SIG-M5 treated with dmso at 0.1 percent for 504 hours (cell line): ENCODE results near the gene EFNA1.
A peak's percentile ranks its signal among the peaks of the same experiment; 100 is the strongest.

Experiments
- DNase-seq: peaks from one replicate; lab custom pipeline; 2025; ENCODE audit not compliant: unreplicated experiment; lab: John Stamatoyannopoulos, UW

Gene EFNA1

DNA sequence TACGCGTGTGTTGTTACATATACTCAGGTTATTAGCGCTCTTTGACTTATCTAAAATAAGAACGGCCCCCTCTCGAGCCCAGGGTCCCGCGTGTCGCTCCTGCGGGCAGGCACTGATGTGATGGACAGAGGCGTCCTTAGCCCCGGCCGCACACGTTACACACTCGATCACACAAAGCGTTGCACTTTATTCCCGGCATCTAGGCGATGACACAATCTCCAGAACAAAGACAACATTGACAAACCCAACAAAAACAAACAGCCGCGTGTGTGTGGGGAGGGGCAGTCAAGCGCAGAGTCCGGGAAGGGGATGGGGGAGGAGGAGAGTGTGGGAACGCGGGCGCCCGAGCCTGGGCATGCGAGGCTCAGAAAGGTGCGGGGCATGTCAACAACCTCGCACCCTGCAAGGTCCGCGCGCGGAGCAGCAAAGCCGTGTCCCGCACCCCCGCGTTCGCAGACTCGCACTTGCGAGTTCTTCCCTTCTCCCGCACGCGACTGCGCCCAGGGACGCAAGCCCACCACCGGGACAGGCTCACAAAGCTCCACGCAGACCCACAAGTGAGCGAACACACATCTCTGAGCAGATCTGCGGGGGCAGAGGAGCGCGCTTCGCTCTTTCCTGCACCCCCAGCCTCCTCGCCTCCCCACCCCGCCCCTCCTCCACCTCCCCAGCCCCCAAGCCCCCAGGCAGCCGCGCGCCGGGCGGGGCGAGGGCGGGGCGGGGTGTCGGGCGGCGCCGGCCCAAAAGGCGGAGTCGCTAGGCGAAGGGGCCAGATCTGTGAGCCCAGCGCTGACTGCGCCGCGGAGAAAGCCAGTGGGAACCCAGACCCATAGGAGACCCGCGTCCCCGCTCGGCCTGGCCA lies at the start of gene EFNA1:
EFNA1 (plus strand) TSS at position 772 of the 862 bp plus-strand sequence. CDS start 102 bp downstream, outside the sequence.
- DNase-seq = peak; percentile 41

- DNase-seq = no peak
These were observed 49.0 kb upstream of the EFNA1 start, which contains the start of gene EFNA3 for GRCh38 chr1:155078469-155079209. EFNA3 (plus strand) TSS chr1:155078837; CDS start chr1:155078942, 105 bp downstream.

DNA sequence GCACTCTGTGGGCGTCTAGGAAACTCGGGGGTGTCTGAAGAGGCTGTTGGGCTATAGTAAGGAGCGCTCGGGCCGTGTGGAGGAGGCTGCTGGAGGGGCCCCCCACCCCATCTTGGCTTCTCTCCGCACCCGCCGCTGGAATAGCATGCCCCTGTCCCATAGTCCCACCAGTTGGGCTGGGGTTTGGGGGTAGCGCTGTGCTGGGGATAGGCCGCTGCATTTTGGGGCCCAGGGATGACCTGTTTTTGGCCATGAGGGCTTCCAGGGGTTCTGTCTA lies 48.5 kb upstream of the EFNA1 start:
- DNase-seq = no peak

DNA sequence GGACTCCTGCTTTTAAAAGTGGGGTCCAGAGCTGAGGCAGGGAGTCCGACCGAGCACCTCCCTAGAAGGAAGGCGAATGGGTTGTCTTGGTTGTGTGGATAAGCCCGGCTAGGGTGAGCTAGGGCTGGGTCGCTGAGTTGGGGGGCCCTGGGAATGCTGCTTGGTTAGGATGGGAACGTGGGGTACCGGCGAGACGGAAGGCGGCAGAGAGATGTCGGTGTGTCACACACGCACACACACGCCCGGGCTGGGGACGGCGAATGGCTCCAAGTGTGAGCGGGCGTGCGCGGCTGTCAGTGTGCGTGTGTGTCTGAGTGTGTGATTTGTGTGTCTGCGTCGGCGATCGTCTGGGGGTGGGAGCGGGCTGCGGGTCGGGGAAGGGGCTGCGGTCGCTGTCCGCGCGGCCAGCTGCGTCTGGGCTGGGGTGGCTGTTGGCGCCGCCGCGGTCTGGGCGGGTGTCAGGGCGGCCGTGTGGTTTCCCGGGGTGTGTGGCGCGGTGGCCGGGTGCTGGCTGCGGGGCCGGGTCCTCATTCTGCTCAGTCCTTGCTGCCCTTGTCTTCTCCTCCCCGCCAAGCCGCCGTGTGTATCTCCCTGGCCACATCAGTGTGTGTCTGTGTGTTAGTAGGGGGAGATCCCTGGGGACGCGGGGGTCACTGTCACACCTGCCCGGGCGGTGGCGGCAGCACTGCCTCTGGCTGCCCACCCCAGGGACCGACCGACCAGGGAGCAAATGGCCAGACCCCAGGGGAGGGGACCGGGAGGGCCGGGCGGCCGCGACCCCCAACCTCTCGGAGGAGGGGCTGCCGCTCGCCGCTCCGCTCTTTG lies 48.0 kb upstream of the EFNA1 start:
- DNase-seq = peak; percentile 26

DNA sequence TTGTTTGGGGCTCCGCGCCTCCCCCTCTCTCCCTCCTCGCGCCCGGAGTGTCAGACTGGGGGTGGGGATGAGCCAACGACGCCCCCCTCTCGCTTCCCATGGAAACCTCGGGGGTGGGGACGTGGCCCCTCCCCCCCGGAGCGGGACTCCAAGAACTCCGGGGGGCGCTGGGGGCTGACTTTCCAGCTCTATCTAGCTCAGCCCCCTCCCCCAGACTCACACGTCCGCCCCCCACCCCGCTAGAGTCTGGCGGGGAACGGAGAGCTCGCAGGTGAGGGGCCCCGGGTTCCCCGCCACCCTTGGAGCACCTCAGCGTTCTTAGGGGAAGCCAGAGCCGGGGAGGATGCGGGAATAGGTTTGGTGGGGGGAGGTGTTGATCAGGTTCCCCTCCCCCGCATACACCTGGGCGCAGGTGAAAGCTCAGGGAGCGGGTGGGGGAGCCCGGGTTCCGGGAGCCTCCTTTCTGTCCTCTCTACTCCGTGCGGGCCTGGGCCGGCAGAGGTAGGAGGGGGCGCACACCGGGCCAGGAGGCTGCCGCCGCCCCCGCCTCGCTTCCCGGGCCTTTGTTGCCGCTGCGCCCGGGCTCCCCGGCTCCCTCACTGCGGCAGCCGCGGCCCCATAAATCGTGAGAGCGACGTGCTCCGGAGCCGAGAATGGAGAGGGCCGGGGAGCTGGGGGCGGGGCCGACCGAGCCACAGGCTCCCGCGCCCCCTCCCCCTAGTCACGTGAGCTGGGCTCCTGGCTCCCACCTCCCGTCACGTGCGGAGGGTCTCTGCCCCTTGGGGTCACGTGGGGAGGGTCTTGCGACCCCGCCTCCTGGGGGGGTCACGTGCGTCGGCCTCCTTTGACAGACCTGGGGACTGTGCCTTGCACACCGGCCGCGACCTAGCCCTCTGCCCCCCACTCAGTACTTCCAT lies 47.1 kb upstream of the EFNA1 start:
- no peak for DNase-seq

GRCh38 chr1:155081472-155082300 lies 46.0 kb upstream of the EFNA1 start:
- peak; percentile 65 for DNase-seq

- no peak for DNase-seq
These were observed 45.2 kb upstream of the EFNA1 start for GRCh38 chr1:155082301-155083051.

DNA sequence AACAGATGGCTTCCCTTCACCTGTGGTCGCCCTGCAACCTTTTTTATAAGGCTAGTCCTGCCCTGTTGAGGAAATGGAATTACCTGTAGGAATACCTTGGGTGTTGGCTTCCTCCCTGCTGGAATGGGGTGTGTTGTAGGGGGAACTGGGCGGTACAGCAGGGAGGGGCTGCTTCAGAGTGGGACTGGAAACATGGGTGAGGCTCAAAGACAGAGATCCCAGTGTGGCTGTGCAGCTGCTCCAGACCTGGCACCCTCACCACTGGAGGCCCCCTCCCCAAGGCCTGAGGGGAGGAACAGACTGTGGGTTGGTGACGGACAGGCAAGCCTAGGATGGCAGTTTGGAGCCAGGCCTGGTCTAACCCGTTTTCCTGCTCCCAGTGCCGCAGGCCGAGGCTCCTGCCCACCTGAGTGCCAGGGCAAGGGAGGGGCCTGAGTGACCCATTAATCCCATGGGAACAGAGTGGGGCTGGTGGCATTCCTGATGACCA lies 44.6 kb upstream of the EFNA1 start:
- DNase-seq = no peak

DNA sequence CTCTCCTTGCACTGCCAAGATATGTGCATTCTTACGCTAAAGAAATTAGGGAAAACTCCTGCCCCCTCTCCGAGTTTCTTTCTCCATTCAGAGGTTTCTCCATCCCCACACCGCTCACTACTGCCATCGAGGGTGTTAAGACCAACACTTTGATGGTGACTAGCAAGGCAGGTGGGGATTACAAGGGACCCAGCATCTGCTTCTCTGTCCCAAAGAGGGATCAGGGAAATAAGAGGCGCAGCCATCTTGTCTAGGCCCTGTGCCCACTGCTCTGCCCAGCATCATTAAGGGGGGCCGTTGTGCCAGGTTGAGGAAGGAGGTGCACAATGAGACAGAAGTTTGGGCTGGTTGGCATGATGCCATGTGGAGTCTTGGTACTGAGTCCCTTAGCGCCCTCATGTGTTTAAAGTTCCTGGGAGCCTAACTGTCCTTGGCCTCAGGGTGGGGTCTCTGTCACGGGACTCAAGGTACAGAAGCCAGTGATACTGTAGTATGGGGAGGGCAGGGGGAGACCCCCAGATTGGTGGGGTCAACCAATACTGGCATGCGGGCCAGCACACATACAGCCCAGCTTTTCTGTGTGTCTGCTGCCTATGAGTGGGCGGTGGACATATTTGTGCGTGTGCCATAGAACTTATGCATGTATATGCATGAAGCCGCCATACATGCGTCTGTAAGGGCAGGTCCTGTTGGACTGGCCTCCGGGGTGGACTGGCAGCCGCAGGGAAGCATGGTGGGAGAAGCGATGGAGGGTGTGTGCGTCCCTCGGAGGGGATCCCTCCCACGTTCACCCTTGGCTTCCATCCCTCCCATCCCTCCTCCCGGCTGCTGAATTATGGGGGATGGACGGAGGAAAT lies 43.6 kb upstream of the EFNA1 start:
- DNase-seq = peak; percentile 69

DNA sequence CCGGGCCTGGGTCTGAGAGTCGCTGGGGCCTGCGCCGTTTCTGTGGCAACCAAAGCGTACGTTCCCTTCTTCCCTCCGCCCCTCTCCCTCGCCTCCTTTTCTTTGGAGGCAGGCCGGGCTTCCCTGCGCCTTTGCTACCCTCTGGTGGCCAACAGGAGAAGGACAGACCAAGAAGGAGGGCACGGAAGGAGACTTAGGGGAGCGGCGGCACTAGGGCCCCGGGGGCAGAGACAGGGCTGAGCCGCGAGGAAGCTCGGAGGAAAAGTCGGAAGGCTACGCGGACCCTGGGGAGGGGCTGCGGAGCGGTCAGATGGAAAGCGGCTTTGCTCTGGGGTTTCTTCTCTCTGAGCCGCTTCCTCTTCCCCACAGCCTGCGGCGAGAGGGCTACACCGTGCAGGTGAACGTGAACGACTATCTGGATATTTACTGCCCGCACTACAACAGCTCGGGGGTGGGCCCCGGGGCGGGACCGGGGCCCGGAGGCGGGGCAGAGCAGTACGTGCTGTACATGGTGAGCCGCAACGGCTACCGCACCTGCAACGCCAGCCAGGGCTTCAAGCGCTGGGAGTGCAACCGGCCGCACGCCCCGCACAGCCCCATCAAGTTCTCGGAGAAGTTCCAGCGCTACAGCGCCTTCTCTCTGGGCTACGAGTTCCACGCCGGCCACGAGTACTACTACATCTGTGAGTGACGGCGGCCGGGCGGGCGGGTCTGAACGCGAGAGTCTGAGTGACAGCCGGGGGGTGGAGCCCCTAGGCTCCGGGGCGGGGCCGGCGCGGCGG lies 42.8 kb upstream of the EFNA1 start:
- DNase-seq = peak; percentile 98

DNA sequence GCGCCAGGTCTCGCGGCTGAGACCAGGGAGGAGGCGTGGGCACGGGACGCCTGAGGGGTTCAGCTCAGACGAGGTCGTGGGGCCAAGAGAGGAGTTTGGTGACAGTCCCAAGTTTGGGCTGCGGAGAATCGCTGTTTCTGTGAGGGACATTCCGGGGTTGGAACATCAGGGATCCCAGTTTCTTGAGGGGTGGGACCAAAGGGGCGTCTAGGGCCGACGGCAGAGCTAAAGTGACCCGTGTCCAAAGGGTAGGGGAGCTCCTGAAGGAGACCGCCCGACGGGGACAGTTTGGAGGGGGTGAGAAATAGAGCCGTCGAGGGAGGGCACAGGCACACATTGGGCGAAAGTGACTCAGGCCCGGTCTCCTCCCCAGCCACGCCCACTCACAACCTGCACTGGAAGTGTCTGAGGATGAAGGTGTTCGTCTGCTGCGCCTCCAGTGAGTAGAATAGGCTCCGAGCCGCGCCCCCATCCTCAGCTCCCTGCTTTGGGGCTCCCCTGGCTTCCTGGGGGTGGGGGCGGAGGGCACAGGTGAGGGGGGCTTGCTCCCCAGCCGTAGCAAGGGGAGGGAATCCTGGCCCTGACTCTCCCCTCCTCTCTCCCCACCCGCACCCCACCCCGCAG lies 42.1 kb upstream of the EFNA1 start:
- DNase-seq = peak; percentile 66

GRCh38 chr1:155086128-155086741 lies 41.4 kb upstream of the EFNA1 start:
- peak; percentile 70 for DNase-seq

DNA sequence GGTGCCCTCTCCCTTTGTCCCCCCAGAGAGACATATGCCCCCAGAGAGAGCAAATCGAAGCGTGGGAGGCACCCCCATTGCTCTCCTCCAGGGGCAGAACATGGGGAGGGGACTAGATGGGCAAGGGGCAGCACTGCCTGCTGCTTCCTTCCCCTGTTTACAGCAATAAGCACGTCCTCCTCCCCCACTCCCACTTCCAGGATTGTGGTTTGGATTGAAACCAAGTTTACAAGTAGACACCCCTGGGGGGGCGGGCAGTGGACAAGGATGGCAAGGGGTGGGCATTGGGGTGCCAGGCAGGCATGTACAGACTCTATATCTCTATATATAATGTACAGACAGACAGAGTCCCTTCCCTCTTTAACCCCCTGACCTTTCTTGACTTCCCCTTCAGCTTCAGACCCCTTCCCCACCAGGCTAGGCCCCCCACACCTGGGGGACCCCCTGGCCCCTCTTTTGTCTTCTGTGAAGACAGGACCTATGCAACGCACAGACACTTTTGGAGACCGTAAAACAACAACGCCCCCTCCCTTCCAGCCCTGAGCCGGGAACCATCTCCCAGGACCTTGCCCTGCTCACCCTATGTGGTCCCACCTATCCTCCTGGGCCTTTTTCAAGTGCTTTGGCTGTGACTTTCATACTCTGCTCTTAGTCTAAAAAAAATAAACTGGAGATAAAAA lies 40.7 kb upstream of the EFNA1 start:
- no peak for DNase-seq

DNA sequence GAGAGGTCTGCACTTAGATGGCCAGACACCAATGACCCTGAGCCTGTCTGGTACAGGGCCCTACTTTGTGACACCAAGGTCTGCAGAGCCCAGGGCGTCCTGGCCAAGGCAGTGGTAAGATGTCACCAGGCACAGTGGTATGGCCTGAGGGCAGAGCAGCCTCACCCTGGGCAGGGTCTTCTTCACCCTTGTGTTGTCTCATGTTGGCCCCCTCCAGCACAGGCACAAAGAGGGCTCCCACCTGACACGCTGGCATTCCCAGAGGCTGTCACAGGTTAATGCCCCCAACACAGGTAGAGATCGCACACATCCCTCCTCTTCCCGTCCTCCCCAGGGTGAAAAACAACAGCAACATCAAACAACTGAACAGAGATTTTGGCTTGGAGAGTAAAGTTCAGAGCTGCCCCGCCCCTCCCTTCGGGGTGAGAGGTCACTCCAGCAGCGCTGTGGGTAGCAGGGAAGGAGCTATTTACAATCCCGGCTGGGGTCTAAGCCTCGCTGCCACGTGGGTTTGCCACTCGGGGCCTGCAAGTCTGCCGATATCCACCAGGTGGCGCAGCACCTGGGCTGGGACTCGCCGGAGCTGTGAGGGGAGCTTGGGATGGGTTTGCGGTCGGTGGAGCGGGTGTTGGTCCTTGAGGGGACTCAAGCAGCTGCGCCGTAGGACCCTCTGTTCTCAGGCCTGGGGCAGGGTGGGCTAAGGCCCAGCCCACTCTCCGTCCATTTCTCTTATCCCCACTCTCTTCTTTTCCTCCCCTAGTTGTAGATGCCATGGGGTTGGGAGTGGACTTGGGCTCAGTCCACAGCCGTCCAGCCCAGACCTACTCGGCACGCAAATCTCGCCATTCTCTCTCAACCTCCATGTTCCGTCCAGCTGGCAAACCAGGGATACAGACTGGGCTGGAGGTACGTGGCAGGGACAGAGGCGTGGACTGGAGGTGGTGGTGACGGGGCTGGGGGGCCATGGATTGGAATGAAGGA lies 36.3 kb upstream of the EFNA1 start:
- DNase-seq = peak; percentile 71
